ENCODE results near the gene ELF5.

- TF ChIP-seq, protein P1, sequence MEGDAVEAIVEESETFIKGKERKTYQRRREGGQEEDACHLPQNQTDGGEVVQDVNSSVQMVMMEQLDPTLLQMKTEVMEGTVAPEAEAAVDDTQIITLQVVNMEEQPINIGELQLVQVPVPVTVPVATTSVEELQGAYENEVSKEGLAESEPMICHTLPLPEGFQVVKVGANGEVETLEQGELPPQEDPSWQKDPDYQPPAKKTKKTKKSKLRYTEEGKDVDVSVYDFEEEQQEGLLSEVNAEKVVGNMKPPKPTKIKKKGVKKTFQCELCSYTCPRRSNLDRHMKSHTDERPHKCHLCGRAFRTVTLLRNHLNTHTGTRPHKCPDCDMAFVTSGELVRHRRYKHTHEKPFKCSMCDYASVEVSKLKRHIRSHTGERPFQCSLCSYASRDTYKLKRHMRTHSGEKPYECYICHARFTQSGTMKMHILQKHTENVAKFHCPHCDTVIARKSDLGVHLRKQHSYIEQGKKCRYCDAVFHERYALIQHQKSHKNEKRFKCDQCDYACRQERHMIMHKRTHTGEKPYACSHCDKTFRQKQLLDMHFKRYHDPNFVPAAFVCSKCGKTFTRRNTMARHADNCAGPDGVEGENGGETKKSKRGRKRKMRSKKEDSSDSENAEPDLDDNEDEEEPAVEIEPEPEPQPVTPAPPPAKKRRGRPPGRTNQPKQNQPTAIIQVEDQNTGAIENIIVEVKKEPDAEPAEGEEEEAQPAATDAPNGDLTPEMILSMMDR (conservative IDR thresholded peaks at IDR 0.05; ENCODE audit: low read length) = no peak
- no peak for TF ChIP-seq EZH2phosphoT487 (IDR thresholded peaks at IDR 0.05; ENCODE audit: borderline replicate concordance, low read depth, low read length)
These were observed 10.6 kb downstream of the ELF5 start for GRCh38 chr11:34502949-34503348.
